ENCODE data around the gene CDK14.

- TF ChIP-seq POLR2A (IDR thresholded peaks at IDR 0.05) (no peak), CTCF (IDR thresholded peaks at IDR 0.05) (no peak)
Measured at GRCh38 chr7:91030680-91031380, 434.7 kb downstream of the CDK14 start.

All from heart left ventricle (tissue), 13 donors.